Naive thymus-derived CD8-positive, alpha-beta T cell (primary cell): ENCODE results near the gene SLITRK1. TPM values are rescaled to one million over a fixed set of nuclear protein-coding genes. Genes with fewer than 3 reads are reported as not detected.

Source experiments
- ATAC-seq, 2 donors: fragments of 150-1000 bp; cut with Tn5 transposase in 1 of 2; sonication (Bioruptor Pico), chemical (Tn5 transposase) in 1 of 2; 1 replicate in 1 of 2; 2 replicates in 1 of 2; pipeline ENCODE4 v1.10.0; 2021; ENCODE audit warnings: mild to moderate bottlenecking in 2 of 2, moderate library complexity in 2 of 2
- POLR2A ChIA-PET: fragments of 350-600 bp; sonication (Branson Sonifier 250); formaldehyde crosslinking; loops from one replicate; lab custom pipeline; 2021; ENCODE audit warnings: antibody characterized with exemption; lab: Charles Lee
- DNase-seq, 10 donors: peaks; one replicate each; pipeline versions ENCODE4 v3.0.0 to v3.0.0-alpha.2; 2020 to 2022
- H3K27ac Mint-ChIP-seq, 10 donors: one replicate each; pipeline ENCODE4 v1.8.0; 2020 to 2022; ENCODE audit warnings: mild to moderate bottlenecking in 10 of 10, mixed read lengths in 10 of 10, moderate library complexity in 4 of 10, inconsistent platforms in 1 of 10
- H3K27me3 Mint-ChIP-seq, 5 donors: one replicate each; pipeline ENCODE4 v1.8.0; 2021 to 2022; ENCODE audit warnings: mixed read lengths in 5 of 5
- H3K36me3 Mint-ChIP-seq, 3 donors: one replicate each; pipeline ENCODE4 v1.8.0; 2020 to 2022; ENCODE audit warnings: mixed read lengths in 3 of 3, mild to moderate bottlenecking in 2 of 3, inconsistent platforms in 1 of 3
- H3K4me1 Mint-ChIP-seq, 4 donors: one replicate each; pipeline ENCODE4 v1.8.0; 2021 to 2022; ENCODE audit warnings: mixed read lengths in 4 of 4
- H3K4me3 Mint-ChIP-seq, 10 donors: one replicate each; pipeline ENCODE4 v1.8.0; 2020 to 2022; ENCODE audit warnings: mild to moderate bottlenecking in 10 of 10, mixed read lengths in 10 of 10, moderate library complexity in 6 of 10, inconsistent platforms in 1 of 10
- H3K9me3 Mint-ChIP-seq, 9 donors: one replicate each; pipeline ENCODE4 v1.8.0; 2020 to 2022; ENCODE audit warnings: mixed read lengths in 9 of 9, mild to moderate bottlenecking in 3 of 9, inconsistent platforms in 1 of 9, moderate library complexity in 1 of 9
- polyA plus RNA-seq, 3 donors: library from polyadenylated mRNA; unstranded; fragments of 300-500 nt; fragmentation: Illumina TruSeq; gene quantifications; one replicate each; pipeline ENCODE4 v1.2.3, GENCODE V29; 2021
- total RNA-seq, 8 experiments: library from RNA in 2 of 8; stranded (reverse) in 2 of 8; gene quantifications; one replicate each; pipeline ENCODE4 v1.2.3 and lab custom pipeline; 2021 to 2026

SLITRK1 gene
- total and polyA plus RNA-seq, 5 experiments from 2014 or later = not detected

- POLR2A ChIA-PET = no interaction called here
- DNase-seq (no peak), ATAC-seq (no peak)
- Mint-ChIP-seq H3K9me3 (peaks cover 0 to 14% (median 0%) of the 10 kb centered on the region in 9 donors), H3K27me3 (peaks cover 0 to 4% (median 0%) of the 10 kb centered on the region in 5 donors), H3K4me1 (no peaks in the 10 kb centered on the region), H3K27ac (no peak overlapping the region), H3K36me3 (no peaks in the 10 kb centered on the region), H3K4me3 (no peak overlapping the region)
Observed at GRCh38 chr13:83845106-83845505, 37.2 kb downstream of the SLITRK1 start.

GRCh38 chr13:83839146-83839545, 43.1 kb downstream of the SLITRK1 start:
- Mint-ChIP-seq H3K36me3 (no peaks in the 10 kb centered on the region), H3K27me3 (no peaks in the 10 kb centered on the region), H3K4me3 (no peak overlapping the region), H3K27ac (no peak overlapping the region), H3K9me3 (peaks cover 0 to 8% (median 0%) of the 10 kb centered on the region in 9 donors), H3K4me1 (no peaks in the 10 kb centered on the region)
- ATAC-seq (no peak), DNase-seq (no peak)
- POLR2A ChIA-PET = no interaction called here

- H3K27me3 Mint-ChIP-seq = no peaks in the 10 kb centered on the region
- peaks cover 0 to 26% (median 2%) of the 10 kb centered on the region in 9 donors for H3K9me3 Mint-ChIP-seq
- H3K27ac Mint-ChIP-seq = no peak overlapping the region
- no peaks in the 10 kb centered on the region for H3K36me3 Mint-ChIP-seq
- H3K4me3 Mint-ChIP-seq = no peak overlapping the region
- POLR2A ChIA-PET = no interaction called here
- ATAC-seq (no peak), DNase-seq (no peak)
- no peaks in the 10 kb centered on the region for H3K4me1 Mint-ChIP-seq
Observed at GRCh38 chr13:83831796-83832195, 50.5 kb downstream of the SLITRK1 start.

- POLR2A ChIA-PET = no interaction called here
- ATAC-seq (no peak), DNase-seq (no peak)
- no peak overlapping the region for H3K27ac Mint-ChIP-seq
- H3K27me3 Mint-ChIP-seq = no peaks in the 10 kb centered on the region
- no peaks in the 10 kb centered on the region for H3K4me1 Mint-ChIP-seq
- H3K9me3 Mint-ChIP-seq = peaks cover 0 to 23% (median 0%) of the 10 kb centered on the region in 9 donors
- no peak overlapping the region for H3K4me3 Mint-ChIP-seq
- no peaks in the 10 kb centered on the region for H3K36me3 Mint-ChIP-seq
Observed at GRCh38 chr13:83829810-83830209, 52.5 kb downstream of the SLITRK1 start.

- no peak for DNase-seq
- Mint-ChIP-seq H3K36me3 (no peaks in the 10 kb centered on the region), H3K27me3 (no peaks in the 10 kb centered on the region), H3K9me3 (peaks cover 0 to 21% (median 0%) of the 10 kb centered on the region in 9 donors), H3K4me1 (no peaks in the 10 kb centered on the region), H3K27ac (no peak overlapping the region), H3K4me3 (no peak overlapping the region)
- ATAC-seq = no peak
- POLR2A ChIA-PET = no interaction called here
Observed at GRCh38 chr13:83827338-83827737, 54.9 kb downstream of the SLITRK1 start.
